ENCODE results near the gene AIRE. TPM values are rescaled to one million over a fixed set of nuclear protein-coding genes. Genes with fewer than 3 reads are reported as not detected.

The AIRE gene
- total and polyA plus RNA-seq, 7 donors = 0.01 to 0.19 (median 0.11) TPM; not detected in 3

DNA sequence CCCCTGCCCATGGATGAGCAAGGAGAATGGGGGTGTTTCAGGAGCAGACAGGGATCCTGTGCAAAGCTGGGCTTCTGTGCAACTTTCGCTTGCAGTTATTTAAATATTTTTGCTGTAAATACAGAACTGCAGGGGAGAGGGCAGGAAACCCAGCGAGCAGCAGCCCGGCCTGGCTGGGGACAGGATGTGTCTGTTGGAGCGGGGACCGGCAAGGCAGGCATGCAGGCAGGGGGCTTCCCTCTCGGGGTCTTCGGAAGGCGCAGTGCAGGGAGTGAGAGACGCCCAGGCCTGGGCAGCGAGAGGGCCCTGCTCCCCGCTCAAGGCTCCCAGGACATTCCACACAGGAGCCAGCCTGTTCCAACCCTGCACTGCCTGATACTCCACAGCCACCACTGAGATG lies 1.7 kb upstream of the AIRE start:
- Histone ChIP-seq H3K4me3 (no peak overlapping the region), H3K9me3 (no peaks in the 10 kb centered on the region), H3K27me3 (ENCODE audit: insufficient read depth in 3 of 3, low read length in 2 of 3) (peaks cover 0 to 25% (median 3%) of the 10 kb centered on the region in 3 donors), H3K4me1 (no peaks in the 10 kb centered on the region), H3K27ac (no peak overlapping the region), H3K36me3 (ENCODE audit: insufficient read depth in 1 of 2, low read depth in 1 of 2) (no peaks in the 10 kb centered on the region)
- no peak for ATAC-seq
- DNase-seq = peak in 1 of 2 donors; percentile 22
- intact Hi-C loops (cut with DNase I) = no loop called here
- 71 to 79% (median 77%) methylated on average over 11 of the region's 11 CpGs for WGBS, 3 donors
- TF ChIP-seq, protein P1, sequence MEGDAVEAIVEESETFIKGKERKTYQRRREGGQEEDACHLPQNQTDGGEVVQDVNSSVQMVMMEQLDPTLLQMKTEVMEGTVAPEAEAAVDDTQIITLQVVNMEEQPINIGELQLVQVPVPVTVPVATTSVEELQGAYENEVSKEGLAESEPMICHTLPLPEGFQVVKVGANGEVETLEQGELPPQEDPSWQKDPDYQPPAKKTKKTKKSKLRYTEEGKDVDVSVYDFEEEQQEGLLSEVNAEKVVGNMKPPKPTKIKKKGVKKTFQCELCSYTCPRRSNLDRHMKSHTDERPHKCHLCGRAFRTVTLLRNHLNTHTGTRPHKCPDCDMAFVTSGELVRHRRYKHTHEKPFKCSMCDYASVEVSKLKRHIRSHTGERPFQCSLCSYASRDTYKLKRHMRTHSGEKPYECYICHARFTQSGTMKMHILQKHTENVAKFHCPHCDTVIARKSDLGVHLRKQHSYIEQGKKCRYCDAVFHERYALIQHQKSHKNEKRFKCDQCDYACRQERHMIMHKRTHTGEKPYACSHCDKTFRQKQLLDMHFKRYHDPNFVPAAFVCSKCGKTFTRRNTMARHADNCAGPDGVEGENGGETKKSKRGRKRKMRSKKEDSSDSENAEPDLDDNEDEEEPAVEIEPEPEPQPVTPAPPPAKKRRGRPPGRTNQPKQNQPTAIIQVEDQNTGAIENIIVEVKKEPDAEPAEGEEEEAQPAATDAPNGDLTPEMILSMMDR (IDR thresholded peaks at IDR 0.05) = no peak

DNA sequence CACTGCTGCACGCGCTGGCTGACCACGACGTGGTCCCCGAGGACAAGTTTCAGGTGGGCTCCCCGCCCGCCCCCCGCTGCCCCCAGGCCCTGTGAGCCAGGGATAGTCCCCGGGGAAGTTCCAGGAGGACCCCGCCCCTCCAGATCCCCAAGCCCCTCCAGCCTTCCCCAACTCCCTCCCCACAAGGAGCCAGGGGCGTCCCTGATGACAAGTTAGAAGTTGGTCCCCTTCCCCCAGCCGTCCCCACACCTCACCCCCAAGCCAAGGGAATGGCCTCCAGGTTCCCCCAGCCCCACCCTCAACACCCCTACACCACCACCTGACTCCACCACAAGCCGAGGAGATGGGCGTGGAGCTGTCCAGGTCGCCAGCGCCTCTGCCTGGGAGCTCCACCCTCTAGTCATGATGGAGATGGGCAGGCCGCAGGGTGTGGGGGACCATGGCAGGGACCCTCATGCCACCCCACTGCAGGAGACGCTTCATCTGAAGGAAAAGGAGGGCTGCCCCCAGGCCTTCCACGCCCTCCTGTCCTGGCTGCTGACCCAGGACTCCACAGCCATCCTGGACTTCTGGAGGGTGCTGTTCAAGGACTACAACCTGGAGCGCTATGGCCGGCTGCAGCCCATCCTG lies 525 bp downstream of the AIRE start:
- 51 to 71% (median 62%) methylated on average over 12 to 21 of the region's 21 CpGs for WGBS, 3 donors
- DNase-seq (peak in 1 of 2 donors; percentile 22), ATAC-seq (no peak)
- H3K4me3 ChIP-seq = peak overlapping the region; percentile 33
- H3K27me3 ChIP-seq (ENCODE audit: insufficient read depth in 3 of 3, low read length in 2 of 3) = peaks cover 0 to 25% (median 3%) of the 10 kb centered on the region in 3 donors
- H3K27ac ChIP-seq = no peak overlapping the region
- H3K36me3 ChIP-seq (ENCODE audit: insufficient read depth in 1 of 2, low read depth in 1 of 2) = no peaks in the 10 kb centered on the region
- no peaks in the 10 kb centered on the region for H3K4me1 ChIP-seq
- TF ChIP-seq, protein P1 (IDR thresholded peaks at IDR 0.05) = no peak
- intact Hi-C loops (cut with DNase I) = no loop called here
- no peaks in the 10 kb centered on the region for H3K9me3 ChIP-seq

DNA sequence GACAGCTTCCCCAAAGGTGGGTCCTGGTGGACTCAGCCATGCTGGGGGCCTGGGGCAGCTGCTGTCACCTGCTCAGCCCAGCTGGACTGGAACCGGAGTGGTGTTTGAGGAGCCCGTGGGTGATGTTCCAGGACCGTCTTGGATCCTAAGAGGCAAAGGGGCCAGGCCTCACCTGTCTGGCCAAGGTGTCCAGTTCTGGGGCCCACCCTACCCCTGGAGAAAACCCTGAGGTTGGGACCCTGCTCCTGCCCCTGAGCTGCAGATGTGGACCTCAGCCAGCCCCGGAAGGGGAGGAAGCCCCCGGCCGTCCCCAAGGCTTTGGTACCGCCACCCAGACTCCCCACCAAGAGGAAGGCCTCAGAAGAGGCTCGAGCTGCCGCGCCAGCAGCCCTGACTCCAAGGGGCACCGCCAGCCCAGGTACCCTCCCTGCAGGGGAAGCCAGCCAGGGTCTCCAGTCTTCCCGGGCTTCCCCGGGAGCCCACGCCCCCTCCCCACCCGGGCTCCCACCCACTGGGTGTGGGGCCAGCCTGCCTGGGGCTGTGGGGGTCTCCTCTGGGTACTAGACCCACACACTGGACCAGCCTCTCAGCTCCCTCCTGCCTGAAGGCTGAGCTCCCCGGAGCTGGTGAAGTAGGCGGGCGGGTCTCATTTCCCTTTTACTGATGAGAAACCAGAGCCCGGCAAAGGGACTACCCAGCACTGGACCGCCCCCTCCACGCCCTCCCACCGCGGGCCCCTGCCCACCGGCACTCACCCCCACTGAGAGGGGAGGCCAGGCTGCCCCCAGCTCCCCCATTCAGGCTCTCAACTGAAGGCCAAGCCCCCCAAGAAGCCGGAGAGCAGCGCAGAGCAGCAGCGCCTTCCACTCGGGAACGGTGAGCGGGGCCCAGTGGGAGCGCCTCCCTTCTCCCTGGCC lies 1.3 kb downstream of the AIRE start:
- ATAC-seq (no peak), DNase-seq (peak in 1 of 2 donors; percentile 42)
- 66 to 72% (median 69%) methylated on average over 20 to 31 of the region's 31 CpGs for WGBS, 3 donors
- TF ChIP-seq, protein P1 (IDR thresholded peaks at IDR 0.05) = no peak
- intact Hi-C loops (cut with DNase I) = no loop called here
- Histone ChIP-seq H3K9me3 (no peaks in the 10 kb centered on the region), H3K27me3 (ENCODE audit: insufficient read depth in 3 of 3, low read length in 2 of 3) (peaks cover 0 to 25% (median 3%) of the 10 kb centered on the region in 3 donors), H3K4me1 (no peaks in the 10 kb centered on the region), H3K27ac (no peak overlapping the region), H3K36me3 (ENCODE audit: insufficient read depth in 1 of 2, low read depth in 1 of 2) (no peaks in the 10 kb centered on the region), H3K4me3 (no peak overlapping the region)

DNA sequence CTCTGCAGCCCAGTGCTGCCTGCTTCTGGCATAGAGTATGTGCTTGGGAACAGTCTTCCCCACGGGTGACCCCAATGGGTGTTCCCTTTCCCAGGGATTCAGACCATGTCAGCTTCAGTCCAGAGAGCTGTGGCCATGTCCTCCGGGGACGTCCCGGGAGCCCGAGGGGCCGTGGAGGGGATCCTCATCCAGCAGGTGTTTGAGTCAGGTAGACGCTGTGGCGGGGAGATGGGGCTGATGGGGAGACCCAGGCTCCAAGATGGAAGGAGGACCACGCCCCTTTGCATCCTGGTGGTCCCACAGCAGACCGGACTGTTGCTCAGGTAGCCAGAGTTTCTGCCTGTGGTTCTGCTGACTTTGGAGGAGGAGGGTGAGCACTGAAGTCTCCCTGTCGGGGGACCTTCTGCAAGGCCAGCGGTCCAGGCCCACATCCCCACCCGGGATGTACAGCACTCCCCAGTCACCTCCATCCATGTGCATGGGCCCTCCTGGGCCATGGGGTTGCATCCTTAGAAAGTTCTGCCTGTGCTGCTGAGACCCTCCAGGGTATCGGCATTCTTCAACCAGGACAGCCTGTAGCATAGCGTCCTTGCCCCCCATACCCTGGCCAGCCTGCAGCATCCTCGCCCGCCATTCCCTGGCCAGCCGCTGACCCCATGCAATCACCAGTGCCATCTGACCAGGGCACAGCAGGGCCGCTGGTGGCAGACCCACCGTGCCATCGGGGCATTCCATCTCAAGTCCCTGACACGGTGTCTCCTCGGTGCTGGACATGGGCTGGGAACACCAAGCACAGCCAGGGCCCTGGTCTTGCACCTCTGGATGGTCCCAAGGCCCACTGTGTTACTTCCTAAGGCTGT lies 2.8 kb downstream of the AIRE start:
- Histone ChIP-seq H3K9me3 (no peaks in the 10 kb centered on the region), H3K27me3 (ENCODE audit: insufficient read depth in 3 of 3, low read length in 2 of 3) (peaks cover 0 to 25% (median 4%) of the 10 kb centered on the region in 3 donors), H3K4me3 (no peak overlapping the region), H3K4me1 (no peaks in the 10 kb centered on the region), H3K36me3 (ENCODE audit: insufficient read depth in 1 of 2, low read depth in 1 of 2) (no peaks in the 10 kb centered on the region), H3K27ac (no peak overlapping the region)
- intact Hi-C loops (cut with DNase I) = no loop called here
- ATAC-seq (no peak), DNase-seq (peak in 1 of 2 donors; percentile 36)
- TF ChIP-seq, protein P1 (IDR thresholded peaks at IDR 0.05) = no peak
- WGBS, 3 donors = 83 to 90% (median 86%) methylated on average over 21 to 23 of the region's 23 CpGs

Data from psoas muscle (tissue), 8 donors.